Activated T-helper 1 cell treated with anti-CD3 and anti-CD28 coated beads, Interleukin-2, amount 50 U/mL, for 16 hours (primary cell): ENCODE results near the gene MPHOSPH10.
"Not testable (repeated sequence)": the region's sequence is repeated elsewhere in the genome, so short reads cannot be mapped to it uniquely, and the experiment has no call there.

ENCODE experiments used
- DNase-seq, 2 donors: peaks; one replicate each; pipeline ENCODE4 v3.0.0-alpha.2; 2020; ENCODE audit warnings: low read depth in 1 of 2, low spot score in 1 of 2

The MPHOSPH10 gene

GRCh38 chr2:71166812-71167211 is 36.4 kb downstream of the MPHOSPH10 start:
- no peak for DNase-seq

DNA sequence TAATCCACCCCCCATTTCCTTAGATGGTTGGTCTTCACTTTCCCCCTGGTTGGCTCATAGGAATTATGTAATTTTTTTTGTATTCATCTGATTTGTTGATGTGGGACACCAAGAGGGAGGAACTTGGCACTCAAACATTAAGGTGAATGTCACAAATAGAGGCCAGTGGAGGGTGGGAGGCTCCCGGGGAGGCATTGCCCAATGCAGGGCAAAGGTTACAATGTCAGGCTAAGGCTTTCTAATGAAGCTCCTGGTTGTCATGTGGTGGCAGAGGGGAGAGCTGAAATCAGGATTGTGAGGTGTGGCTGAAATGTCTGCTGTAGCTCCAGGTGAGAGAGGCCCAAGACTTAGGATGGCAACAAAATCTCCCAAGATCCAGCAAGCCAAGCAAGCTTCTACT is 42.7 kb downstream of the MPHOSPH10 start:
- DNase-seq, result no peak

DNA sequence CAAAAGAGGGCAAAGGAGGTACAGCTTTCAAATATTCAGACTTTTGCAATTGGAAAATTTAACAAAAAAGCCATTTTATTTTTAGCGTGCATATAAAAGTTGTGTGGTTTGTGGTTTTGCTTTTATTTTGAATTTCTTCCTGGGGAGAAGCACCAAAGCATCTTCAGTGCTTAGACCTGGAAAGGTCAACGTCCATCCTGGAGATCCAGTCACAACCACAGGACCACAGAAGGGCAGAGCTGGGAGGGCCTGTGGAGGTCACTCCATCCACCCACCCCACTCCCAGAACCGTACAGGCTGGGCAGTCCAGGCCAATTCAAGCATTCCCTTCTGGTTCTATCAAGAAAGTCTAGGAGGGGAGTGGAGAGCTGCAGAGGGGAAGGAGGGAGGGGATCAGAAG is 43.8 kb downstream of the MPHOSPH10 start:
- DNase-seq, result no peak

DNA sequence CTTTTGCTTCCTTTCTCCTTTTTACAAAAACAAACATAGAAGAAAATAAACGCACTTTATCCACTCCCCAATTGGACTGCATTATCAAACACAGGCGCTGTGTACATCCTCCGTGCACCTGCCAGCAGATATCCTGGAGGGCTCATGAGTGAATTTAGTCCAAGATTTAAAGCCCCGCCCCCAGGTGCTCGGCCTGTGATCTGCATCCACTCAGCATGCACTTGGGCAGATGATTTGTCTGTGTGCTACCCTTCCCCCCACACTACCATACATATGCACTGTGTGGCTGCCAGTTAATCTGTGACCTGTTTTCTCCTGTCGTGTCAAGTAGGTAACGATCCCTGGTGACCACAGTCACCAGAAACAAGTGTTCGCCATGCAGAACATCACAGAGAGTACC is 48.4 kb downstream of the MPHOSPH10 start:
- DNase-seq, result not testable (repeated sequence)

- DNase-seq, result no peak
Measured at GRCh38 chr2:71181316-71181715, 50.9 kb downstream of the MPHOSPH10 start.

DNA sequence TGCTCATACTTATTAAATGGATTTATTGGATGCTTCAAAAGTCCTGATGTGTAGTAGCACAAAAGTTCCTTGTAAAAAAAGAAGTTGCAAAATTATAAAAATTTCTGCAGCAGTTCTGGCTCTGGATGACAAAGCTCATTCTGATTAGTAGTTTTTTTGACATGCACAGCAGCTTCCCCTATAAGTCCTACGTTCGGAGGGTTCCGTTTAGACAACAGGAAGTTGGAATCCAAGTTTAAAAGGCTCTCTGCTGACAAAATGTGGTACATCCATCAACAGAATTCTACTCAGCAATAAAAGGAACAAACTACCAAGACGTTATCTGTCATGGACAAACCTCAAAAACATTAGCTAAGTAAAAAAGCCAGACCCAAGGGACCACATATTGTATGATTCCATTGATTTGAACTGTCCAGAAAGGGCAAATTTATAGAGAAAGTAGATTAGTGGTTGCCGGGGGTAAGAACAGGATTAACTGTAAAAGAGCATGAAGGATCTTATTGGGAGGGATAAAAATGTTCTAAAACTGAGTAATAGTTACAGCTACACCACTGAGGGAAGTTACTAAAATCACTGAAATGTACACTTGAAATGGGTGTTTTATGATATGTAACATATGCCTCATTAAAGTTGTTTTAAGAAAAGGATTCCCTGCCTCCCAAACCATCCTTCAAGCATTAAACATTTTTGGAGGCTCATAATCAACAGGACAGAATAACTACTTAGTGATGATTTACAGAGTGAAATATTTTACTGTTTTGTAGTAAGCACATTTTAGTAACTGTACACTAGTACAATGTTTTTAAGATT is 53.1 kb downstream of the MPHOSPH10 start:
- DNase-seq, result not testable (repeated sequence)

DNA sequence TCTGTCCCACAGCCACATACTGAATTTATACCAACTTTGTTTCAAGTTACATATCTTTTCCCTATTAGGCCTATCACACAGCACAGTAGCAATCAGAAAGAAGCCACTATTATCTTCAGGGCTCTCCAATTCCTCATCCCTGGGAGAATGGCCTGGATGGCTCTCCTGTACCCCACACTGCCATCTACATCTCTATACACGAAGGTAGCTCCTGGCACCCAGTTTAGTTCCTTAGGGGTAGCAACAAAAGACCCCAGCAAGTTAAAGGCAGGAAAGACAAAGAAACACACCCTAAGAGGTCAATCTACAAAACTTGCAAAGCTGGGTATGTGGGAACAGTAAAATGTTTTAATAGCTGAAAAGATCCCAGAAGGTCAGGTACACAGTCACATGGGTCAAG is 56.5 kb downstream of the MPHOSPH10 start:
- DNase-seq, result no peak

- DNase-seq, result no peak
Measured at GRCh38 chr2:71187589-71187988, 57.2 kb downstream of the MPHOSPH10 start.

- no peak for DNase-seq
Measured at GRCh38 chr2:71190656-71191569, 60.5 kb downstream of the MPHOSPH10 start.

GRCh38 chr2:71191570-71191943 is 61.1 kb downstream of the MPHOSPH10 start:
- DNase-seq, result no peak
